ENCODE measurements around the gene OR51I1.

DNA sequence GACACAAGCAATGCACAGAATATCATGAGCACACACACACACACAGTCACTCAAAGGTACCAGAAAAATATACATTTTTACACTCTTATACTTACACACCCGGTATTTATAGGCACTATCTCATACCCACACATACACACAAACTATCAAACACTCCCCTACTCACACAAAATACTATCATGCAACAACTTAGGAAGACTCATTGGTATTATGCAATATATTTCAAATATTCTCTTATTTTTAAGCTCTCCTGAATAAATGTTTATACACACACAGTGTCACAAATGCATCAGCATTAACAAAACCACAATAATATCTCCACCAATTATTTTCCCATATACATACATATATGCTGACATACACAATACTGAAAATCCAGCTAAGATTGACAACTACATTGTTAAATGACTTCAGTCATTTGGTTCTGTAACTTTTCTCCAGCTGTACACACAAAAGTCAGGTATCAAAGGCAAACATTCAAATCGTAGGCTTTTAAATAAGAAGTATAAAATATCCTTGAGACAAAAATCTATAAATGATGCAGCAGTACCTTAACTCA lies 2.6 kb upstream of the OR51I1 start:
- TF ChIP-seq POLR2A (IDR thresholded peaks at IDR 0.05) = no peak
- TF ChIP-seq, protein P1, sequence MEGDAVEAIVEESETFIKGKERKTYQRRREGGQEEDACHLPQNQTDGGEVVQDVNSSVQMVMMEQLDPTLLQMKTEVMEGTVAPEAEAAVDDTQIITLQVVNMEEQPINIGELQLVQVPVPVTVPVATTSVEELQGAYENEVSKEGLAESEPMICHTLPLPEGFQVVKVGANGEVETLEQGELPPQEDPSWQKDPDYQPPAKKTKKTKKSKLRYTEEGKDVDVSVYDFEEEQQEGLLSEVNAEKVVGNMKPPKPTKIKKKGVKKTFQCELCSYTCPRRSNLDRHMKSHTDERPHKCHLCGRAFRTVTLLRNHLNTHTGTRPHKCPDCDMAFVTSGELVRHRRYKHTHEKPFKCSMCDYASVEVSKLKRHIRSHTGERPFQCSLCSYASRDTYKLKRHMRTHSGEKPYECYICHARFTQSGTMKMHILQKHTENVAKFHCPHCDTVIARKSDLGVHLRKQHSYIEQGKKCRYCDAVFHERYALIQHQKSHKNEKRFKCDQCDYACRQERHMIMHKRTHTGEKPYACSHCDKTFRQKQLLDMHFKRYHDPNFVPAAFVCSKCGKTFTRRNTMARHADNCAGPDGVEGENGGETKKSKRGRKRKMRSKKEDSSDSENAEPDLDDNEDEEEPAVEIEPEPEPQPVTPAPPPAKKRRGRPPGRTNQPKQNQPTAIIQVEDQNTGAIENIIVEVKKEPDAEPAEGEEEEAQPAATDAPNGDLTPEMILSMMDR (IDR thresholded peaks at IDR 0.05 in 4 of 5, conservative IDR thresholded peaks at IDR 0.05 in 1 of 5) = no peak

All from gastrocnemius medialis (tissue), 4 donors.